ENCODE data around the gene INSIG2.

The INSIG2 gene

DNA sequence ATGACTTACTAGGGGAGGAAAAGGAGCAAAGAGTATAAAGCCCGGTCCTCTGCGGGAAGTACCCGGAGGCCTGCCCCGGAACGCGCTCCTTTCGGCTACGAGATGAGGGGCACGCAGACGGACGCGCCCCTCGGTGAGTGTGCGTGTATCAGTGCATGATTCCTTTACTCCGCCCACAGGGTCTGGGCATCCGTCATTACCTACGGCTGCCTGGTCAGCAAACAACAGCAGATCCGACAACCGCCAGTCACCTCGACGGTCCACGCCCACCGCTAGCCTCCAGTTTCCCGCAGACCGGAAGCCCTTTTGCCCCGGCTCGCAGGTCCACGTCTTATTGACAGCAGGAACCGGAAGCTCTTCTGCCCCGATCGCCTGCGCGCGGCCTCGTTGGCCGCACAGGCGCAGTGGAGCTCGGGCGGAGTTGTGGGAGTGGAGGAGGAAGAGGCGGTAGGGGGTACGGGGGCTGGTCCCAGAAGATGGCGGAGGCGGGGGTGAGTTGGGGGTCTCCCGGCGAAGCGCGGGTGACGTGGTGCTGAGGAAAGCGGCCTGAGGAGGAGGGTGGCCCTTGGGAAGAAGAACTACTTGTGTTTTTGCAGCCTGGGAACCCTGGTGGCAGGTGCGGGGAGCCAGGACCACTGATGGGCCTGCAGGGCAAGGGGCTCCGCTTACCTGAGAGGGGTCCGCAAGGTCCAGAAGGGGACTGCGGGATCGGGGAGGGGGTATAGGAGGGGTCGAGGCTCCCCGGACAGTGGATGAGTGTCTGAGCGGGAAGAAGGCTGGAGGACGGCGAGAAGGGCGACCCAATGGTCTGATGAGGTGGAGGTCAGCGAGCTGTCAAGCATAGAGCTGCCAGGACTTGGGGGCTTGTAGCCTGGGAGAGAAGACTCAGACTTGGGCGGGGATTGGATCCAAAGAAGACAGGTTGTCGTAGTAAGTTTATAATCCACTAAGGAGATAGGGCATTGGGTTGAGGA, at the start of gene INSIG2:
Gene INSIG2 (plus strand): TSS at position 421 of the 974 bp plus-strand sequence. CDS start 8,086 bp downstream, outside the sequence.
- peak; percentile 75 to 78 for DNase-seq (ENCODE audit: low read depth in 1 of 2, low spot score in 1 of 2)

GRCh38 chr2:118040891-118041290, 47.4 kb upstream of the INSIG2 start:
- DNase-seq (ENCODE audit: low read depth in 1 of 2, low spot score in 1 of 2), result no peak

- no peak for DNase-seq (ENCODE audit: low read depth in 1 of 2, low spot score in 1 of 2)
Measured at GRCh38 chr2:118044103-118044716, 44.1 kb upstream of the INSIG2 start.

GRCh38 chr2:118044854-118045253, 43.4 kb upstream of the INSIG2 start:
- DNase-seq (ENCODE audit: low read depth in 1 of 2, low spot score in 1 of 2), result no peak

DNA sequence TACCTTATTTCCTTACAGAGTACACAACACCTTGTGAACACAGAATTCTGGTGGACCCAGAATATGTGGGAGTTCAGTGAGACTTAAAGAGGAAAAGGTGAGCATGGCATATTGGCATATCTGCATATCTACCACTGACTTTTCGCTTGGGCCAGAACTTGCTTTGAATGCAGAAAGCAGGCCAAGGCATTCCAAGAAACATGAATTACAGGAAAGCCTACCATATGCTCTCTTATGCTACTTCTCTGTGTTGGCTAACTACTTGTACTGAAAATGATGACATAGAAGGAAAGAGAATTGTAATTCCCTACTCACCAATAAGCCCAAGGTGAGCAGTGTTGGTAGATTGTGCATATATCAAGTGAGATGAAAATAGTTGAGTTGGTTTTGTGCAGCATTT, 43.0 kb upstream of the INSIG2 start:
- no peak for DNase-seq (ENCODE audit: low read depth in 1 of 2, low spot score in 1 of 2)

- DNase-seq (ENCODE audit: low read depth in 1 of 2, low spot score in 1 of 2), result no peak
Measured at GRCh38 chr2:118046634-118047210, 41.5 kb upstream of the INSIG2 start.

- DNase-seq (ENCODE audit: low read depth in 1 of 2, low spot score in 1 of 2), result no peak
Measured at GRCh38 chr2:118047380-118047826, 40.9 kb upstream of the INSIG2 start.

GRCh38 chr2:118048401-118048800, 39.9 kb upstream of the INSIG2 start:
- no peak for DNase-seq (ENCODE audit: low read depth in 1 of 2, low spot score in 1 of 2)

GRCh38 chr2:118049140-118049815, 39.0 kb upstream of the INSIG2 start:
- no peak for DNase-seq (ENCODE audit: low read depth in 1 of 2, low spot score in 1 of 2)

DNA sequence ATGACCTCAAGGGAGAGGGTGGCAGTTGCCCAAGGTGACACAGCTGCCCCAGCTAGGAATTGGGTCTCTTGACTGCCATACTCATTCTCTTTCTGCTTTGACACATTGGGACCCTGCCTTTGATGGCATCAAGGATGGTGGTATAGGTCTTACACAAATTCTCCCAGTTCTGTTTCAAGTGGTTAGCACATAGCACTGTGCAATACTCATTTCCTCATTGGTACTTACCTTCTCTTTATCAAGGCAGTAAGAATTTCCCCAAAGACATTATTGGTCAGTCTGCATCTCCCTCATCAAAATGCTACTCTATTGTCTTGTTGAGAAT, 38.5 kb upstream of the INSIG2 start:
- DNase-seq (ENCODE audit: low read depth in 1 of 2, low spot score in 1 of 2), result no peak

DNA sequence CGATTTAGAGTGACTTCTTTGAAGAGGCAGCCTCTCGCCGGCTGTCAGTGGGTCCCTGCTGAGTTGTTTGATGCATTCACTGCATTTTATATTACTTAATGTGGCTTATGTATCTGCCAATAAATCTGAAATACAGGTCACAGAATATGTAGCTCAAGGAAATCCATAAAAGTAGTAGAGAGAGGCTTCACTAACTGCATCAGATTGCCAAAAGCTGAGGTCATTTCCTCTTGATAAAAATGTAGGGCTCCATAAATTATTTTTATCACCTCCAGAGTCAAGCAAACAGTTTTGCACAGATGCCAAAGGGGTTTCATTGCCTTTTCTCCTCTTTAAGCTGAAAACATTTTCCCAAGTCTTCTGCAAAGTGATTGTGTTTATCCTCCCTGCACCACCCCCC, 37.9 kb upstream of the INSIG2 start:
- no peak for DNase-seq (ENCODE audit: low read depth in 1 of 2, low spot score in 1 of 2)

GRCh38 chr2:118050974-118051373, 37.3 kb upstream of the INSIG2 start:
- DNase-seq (ENCODE audit: low read depth in 1 of 2, low spot score in 1 of 2), result no peak

GRCh38 chr2:118051826-118052358, 36.4 kb upstream of the INSIG2 start:
- no peak for DNase-seq (ENCODE audit: low read depth in 1 of 2, low spot score in 1 of 2)

DNA sequence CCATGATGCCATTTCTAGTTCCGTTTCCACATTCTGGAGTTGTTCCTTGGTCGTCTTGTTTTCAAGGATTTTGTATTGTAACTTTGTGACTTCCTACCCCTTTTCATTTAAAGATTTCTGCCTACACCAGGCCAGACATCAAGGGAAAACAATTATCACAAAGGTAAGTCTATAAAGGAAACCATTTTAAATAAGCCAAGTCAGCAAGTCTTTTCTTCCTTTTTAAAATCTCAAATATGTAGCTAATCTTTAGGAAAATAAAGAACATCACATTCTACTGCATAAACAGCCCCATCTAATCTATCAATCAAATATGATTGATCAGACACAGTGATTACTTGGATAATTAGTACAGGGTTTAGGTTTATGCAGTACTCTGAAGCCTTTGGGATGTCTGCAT, 35.8 kb upstream of the INSIG2 start:
- DNase-seq (ENCODE audit: low read depth in 1 of 2, low spot score in 1 of 2), result no peak

DNA sequence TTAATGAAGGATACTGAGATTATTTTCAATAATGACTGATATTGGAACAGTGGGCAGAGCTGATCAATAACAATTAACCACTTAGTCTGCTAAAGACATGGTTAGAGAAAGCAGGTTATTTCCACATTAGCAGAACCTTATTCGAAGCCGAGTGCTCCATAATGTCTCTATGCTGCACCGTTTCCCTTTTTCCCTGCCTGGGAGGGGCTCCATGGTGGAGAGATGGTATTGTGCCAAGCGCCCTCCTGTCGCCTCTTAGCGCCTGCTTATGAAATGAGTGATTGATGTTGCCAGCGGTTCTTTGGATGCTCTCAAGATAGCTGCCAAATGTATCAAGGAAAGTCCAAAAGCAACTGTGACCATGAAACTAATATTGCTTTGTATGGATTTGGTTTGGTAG, 34.6 kb upstream of the INSIG2 start:
- no peak for DNase-seq (ENCODE audit: low read depth in 1 of 2, low spot score in 1 of 2)

GRCh38 chr2:118054213-118055008, 33.9 kb upstream of the INSIG2 start:
- DNase-seq (ENCODE audit: low read depth in 1 of 2, low spot score in 1 of 2), result no peak

- DNase-seq (ENCODE audit: low read depth in 1 of 2, low spot score in 1 of 2), result no peak
Measured at GRCh38 chr2:118055512-118056164, 32.6 kb upstream of the INSIG2 start.

DNA sequence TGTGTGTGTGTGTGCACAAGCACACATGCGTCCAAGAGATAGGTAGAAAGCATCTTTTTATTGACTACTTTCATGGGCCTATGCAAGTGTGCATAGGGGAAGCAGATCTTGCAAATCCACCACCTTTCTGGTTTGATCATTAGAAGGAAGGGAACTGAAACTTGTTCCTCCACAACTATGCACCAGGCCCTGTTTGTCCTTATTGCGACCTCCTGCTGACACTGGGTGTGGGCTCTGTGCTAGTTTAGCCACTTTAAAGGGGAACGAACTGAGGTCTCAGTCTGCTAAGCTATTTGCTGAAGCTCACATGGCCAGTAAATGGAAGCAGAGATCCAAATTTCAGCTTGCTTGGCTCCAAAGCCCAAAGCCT, 32.1 kb upstream of the INSIG2 start:
- no peak for DNase-seq (ENCODE audit: low read depth in 1 of 2, low spot score in 1 of 2)

DNA sequence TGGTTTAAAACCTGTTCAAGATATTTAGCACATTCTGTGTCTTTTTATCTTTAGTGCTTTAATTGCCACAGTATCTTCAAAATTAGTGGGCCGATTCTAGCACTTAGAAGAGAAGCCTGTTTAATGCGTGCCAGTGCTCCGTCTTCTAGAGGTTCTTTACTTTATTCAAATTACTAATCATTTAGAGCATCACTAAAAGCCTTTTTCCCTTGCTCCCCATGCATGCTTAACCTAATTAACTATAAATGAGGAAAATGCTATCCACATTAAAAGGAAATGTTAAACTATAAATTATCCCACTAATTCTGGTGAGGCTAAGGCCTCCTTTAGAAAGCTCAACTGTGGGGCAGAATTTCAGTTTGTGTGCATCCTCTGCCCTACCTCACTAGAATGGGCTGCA, 31.5 kb upstream of the INSIG2 start:
- DNase-seq (ENCODE audit: low read depth in 1 of 2, low spot score in 1 of 2), result no peak

DNA sequence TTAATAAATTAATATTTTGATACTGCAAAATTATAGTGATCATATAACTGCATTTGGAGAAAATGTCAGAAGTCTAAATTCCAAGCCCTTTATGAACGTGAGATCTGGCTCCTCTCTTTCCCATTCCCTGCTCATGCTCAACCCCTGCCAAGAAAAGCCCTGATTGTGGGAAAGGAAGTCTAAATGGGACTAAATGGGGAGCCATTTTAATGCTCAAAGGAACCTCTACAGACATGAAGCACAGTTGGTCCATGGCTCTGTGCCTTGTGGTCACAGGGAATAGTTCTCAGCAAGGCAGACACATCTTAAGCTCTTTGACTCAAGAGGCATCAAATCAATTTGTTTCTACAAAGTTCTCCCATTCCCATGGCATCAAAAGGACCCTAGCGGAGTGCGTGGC, 29.3 kb upstream of the INSIG2 start:
- no peak for DNase-seq (ENCODE audit: low read depth in 1 of 2, low spot score in 1 of 2)

Data from stimulated activated CD4-positive, alpha-beta T cell treated with anti-CD3 and anti-CD28 coated beads, Interleukin-15, amount 100 ng/mL, for 1 hour (primary cell).